Renal cortical epithelial cell (primary cell): ENCODE data around the gene GLIS1. TPM values are rescaled to one million over a fixed set of nuclear protein-coding genes. Genes with fewer than 3 reads are reported as not detected.
A peak's percentile ranks its signal among the peaks of the same experiment; 100 is the strongest.
"Not testable (repeated sequence)": the region's sequence is repeated elsewhere in the genome, so short reads cannot be mapped to it uniquely, and the experiment has no call there.

Source experiments
- DNase-seq: peaks from one replicate; pipeline ENCODE4 v3.0.0-alpha.2; 2011; ENCODE audit warnings: low read depth
- total RNA-seq: library from RNA; depleted of rRNA; stranded (reverse); fragments of >200 nt; gene quantifications from 2 replicates; pipeline ENCODE4 v1.2.3, GENCODE V29; 2014

The GLIS1 gene
- total RNA-seq, 1 donor from 2014 or later: 0.60 TPM

- DNase-seq: no peak
Measured at GRCh38 chr1:53654216-53655210, 84.5 kb downstream of the GLIS1 start.

GRCh38 chr1:53653631-53654030 is 85.3 kb downstream of the GLIS1 start:
- DNase-seq: no peak

- DNase-seq: no peak
Measured at GRCh38 chr1:53653200-53653575, 85.8 kb downstream of the GLIS1 start.

GRCh38 chr1:53652441-53653199 is 86.3 kb downstream of the GLIS1 start:
- no peak for DNase-seq

GRCh38 chr1:53651356-53651755 is 87.6 kb downstream of the GLIS1 start:
- no peak for DNase-seq

- no peak for DNase-seq
Measured at GRCh38 chr1:53648516-53648915, 90.4 kb downstream of the GLIS1 start.

- DNase-seq: not testable (repeated sequence)
Measured at GRCh38 chr1:53647915-53648314, 91.0 kb downstream of the GLIS1 start.

GRCh38 chr1:53646732-53647131 is 92.2 kb downstream of the GLIS1 start:
- DNase-seq: no peak

- DNase-seq: no peak
Measured at GRCh38 chr1:53645690-53646078, 93.3 kb downstream of the GLIS1 start.

GRCh38 chr1:53644909-53645689 is 93.9 kb downstream of the GLIS1 start:
- DNase-seq: no peak

- DNase-seq: no peak
Measured at GRCh38 chr1:53644496-53644895, 94.5 kb downstream of the GLIS1 start.

GRCh38 chr1:53643881-53644390 is 95.0 kb downstream of the GLIS1 start:
- no peak for DNase-seq

GRCh38 chr1:53643041-53643880 is 95.7 kb downstream of the GLIS1 start:
- no peak for DNase-seq

- no peak for DNase-seq
Measured at GRCh38 chr1:53642607-53643006, 96.4 kb downstream of the GLIS1 start.

GRCh38 chr1:53642215-53642555 is 96.8 kb downstream of the GLIS1 start:
- no peak for DNase-seq

- no peak for DNase-seq
Measured at GRCh38 chr1:53641481-53642214, 97.3 kb downstream of the GLIS1 start.

- DNase-seq: no peak
Measured at GRCh38 chr1:53640701-53641075, 98.3 kb downstream of the GLIS1 start.

GRCh38 chr1:53639996-53640700 is 98.8 kb downstream of the GLIS1 start:
- no peak for DNase-seq

GRCh38 chr1:53639251-53639763 is 99.7 kb downstream of the GLIS1 start:
- DNase-seq: peak; percentile 25
